GM12878 (cell line): Measurements from ENCODE around the gene MAP1LC3B. TPM values are rescaled to one million over a fixed set of nuclear protein-coding genes. Genes with fewer than 3 reads are reported as not detected.

Experiments used
- ATAC-seq: fragments of 200-7000 bp; cut with Tn5 transposase; 3 replicates; pipeline ENCODE4 v1.9.1; 2020; ENCODE audit warnings: mild to moderate bottlenecking, moderate library complexity
- BruUV-seq: library from RNA; stranded (reverse); fragments of 400-500 nt; replicated peaks from 2 replicates; lab custom pipeline; 2021; lab: Mats Ljungman, UMichigan
- CTCF ChIA-PET: fragments of 300-600 bp; sonication (Branson Sonifier 250); formaldehyde crosslinking; extraction: SDS; loops from one replicate; lab custom pipeline; 2021; ENCODE audit warnings: inconsistent platforms; lab: Yijun Ruan, JAX
- POLR2A ChIA-PET: fragments of 350-600 bp; formaldehyde crosslinking; extraction: SDS; loops from one replicate; lab custom pipeline; 2021; ENCODE audit warnings: inconsistent platforms; lab: Charles Lee
- RAD21 ChIA-PET: fragments of 300-600 bp; sonication (Branson Sonifier 250); formaldehyde crosslinking; loops from one replicate; lab custom pipeline; 2023; ENCODE audit warnings: antibody characterized with exemption; ENCODE audit not compliant: unreplicated experiment; lab: Charles Lee
- SMC1A ChIA-PET: fragments of 300-600 bp; sonication (Branson Sonifier 250); formaldehyde crosslinking; loops from one replicate; lab custom pipeline; 2023; ENCODE audit not compliant: unreplicated experiment, uncharacterized antibody; lab: Charles Lee
- DNase-seq: peaks from one replicate; pipeline ENCODE4 v3.0.0-alpha.2; 2011; ENCODE audit warnings: low read depth, low spot score
- FAIRE-seq: peaks from 3 replicates; lab custom pipeline; 2011; peaks lifted over from hg19 to GRCh38; lab: Jason Lieb, UNC
- H2AFZ ChIP-seq: 2 replicates; pipeline ENCODE4 v1.6.0; 2011; ENCODE audit warnings: low read depth, low read length, control low read depth; ENCODE audit not compliant: control insufficient read depth
- H3K27ac ChIP-seq: 2 replicates; pipeline ENCODE4 v1.5.1; 2011; ENCODE audit warnings: control low read depth; ENCODE audit not compliant: control insufficient read depth, insufficient read depth
- H3K27me3 ChIP-seq, 2 experiments: replicated peaks in 1 of 2; 2 replicates each; pipeline versions ENCODE4 v1.6.0 to v1.6.1; 2011; ENCODE audit warnings: low read length in 1 of 2; ENCODE audit not compliant: control insufficient read depth in 2 of 2, insufficient read depth in 2 of 2
- H3K36me3 ChIP-seq, 2 experiments: 2 replicates each; pipeline ENCODE4 v1.5.1; 2011; ENCODE audit warnings: low read length in 1 of 2; ENCODE audit not compliant: control insufficient read depth in 2 of 2, insufficient read depth in 2 of 2
- H3K4me1 ChIP-seq: 2 replicates; pipeline ENCODE4 v1.6.1; 2011; ENCODE audit warnings: mild to moderate bottlenecking, low read length, moderate library complexity, mixed read lengths; ENCODE audit not compliant: control insufficient read depth, insufficient read depth
- H3K4me2 ChIP-seq: 2 replicates; pipeline ENCODE4 v1.6.0; 2011; ENCODE audit warnings: control low read depth; ENCODE audit not compliant: control insufficient read depth, insufficient read depth
- H3K4me3 ChIP-seq: fragments of 200-600 bp; sonication (generic); 2 replicates; pipeline ENCODE4 v1.5.1; 2016
- H3K79me2 ChIP-seq: 2 replicates; pipeline ENCODE4 v1.6.0; 2011; ENCODE audit warnings: low read length; ENCODE audit not compliant: control insufficient read depth, insufficient read depth
- H3K9ac ChIP-seq: 2 replicates; pipeline ENCODE4 v1.8.0; 2011; ENCODE audit warnings: low read length, control low read depth, mixed read lengths; ENCODE audit not compliant: control insufficient read depth, insufficient read depth
- H3K9me3 ChIP-seq: replicated peaks from 3 replicates; pipeline ENCODE4 v1.5.1; 2011; ENCODE audit warnings: mild to moderate bottlenecking, low read length; ENCODE audit not compliant: control insufficient read depth, insufficient read depth
- H4K20me1 ChIP-seq: 2 replicates; pipeline ENCODE4 v1.6.0; 2011; ENCODE audit not compliant: control insufficient read depth, insufficient read depth
- BACH1 ChIP-seq: fragments of 450-650 bp; IDR thresholded peaks from 2 replicates; pipeline ENCODE4 v1.6.1; 2017; ENCODE audit warnings: mild to moderate bottlenecking, borderline replicate concordance
- NFIC ChIP-seq: IDR thresholded peaks from 2 replicates; pipeline ENCODE4 v1.6.1; 2012; ENCODE audit warnings: low read depth, mild to moderate bottlenecking, inconsistent platforms, low read length, moderate library complexity
- RBBP5 ChIP-seq: fragments of 200-600 bp; sonication (generic); conservative IDR thresholded peaks from 2 replicates; pipeline ENCODE4 v1.6.1; 2016
- SIN3A ChIP-seq: IDR thresholded peaks from 2 replicates; pipeline ENCODE4 v1.6.1; 2012; ENCODE audit warnings: low read depth, low read length, improper control_type of control experiment
- SIX5 ChIP-seq: IDR thresholded peaks from 2 replicates; pipeline ENCODE4 v1.6.1; 2011; ENCODE audit warnings: mild to moderate bottlenecking, low read depth, low read length, moderate library complexity; ENCODE audit not compliant: severe bottlenecking
- SRF ChIP-seq, 2 experiments: IDR thresholded peaks; 2 replicates each; pipeline ENCODE4 v1.6.1; 2011; ENCODE audit warnings: low read depth in 2 of 2, low read length in 2 of 2, mild to moderate bottlenecking in 1 of 2, moderate library complexity in 1 of 2
- STAT3 ChIP-seq: IDR thresholded peaks from 2 replicates; pipeline ENCODE4 v1.6.1; 2011; ENCODE audit warnings: low read depth, low read length, improper control_type of control experiment
- ZSCAN29 ChIP-seq: fragments of 450-650 bp; IDR thresholded peaks from 2 replicates; pipeline ENCODE4 v1.6.1; 2017; ENCODE audit warnings: mild to moderate bottlenecking, moderate library complexity
- ZZZ3 ChIP-seq: IDR thresholded peaks from 2 replicates; pipeline ENCODE4 v1.6.1; 2011; ENCODE audit warnings: low read depth; ENCODE audit not compliant: control insufficient read depth, insufficient read length
- WGBS: methylation state at CpG from one replicate; pipeline ENCODE4 v1.1.6; 2016; ENCODE audit warnings: low lambda C conversion rate; ENCODE audit not compliant: insufficient replicate concordance, insufficient coverage; ENCODE audit errors: missing lambda C conversion rate; 5-methylcytosine and 5-hydroxymethylcytosine counted together
- in situ Hi-C: fragments of 300-500 bp; cut with MboI; formaldehyde crosslinking; loops from 9 replicates; pipeline ENCODE4 v1.14.3; 2018; ENCODE audit warnings: mixed read lengths
- intact Hi-C: fragments of 100-400 bp; cut with micrococcal nuclease; formaldehyde crosslinking; loops from one replicate; pipeline ENCODE4 v1.14.2; 2022; ENCODE audit not compliant: unreplicated experiment
- polyA plus RNA-seq, 11 experiments: library from polyadenylated mRNA; depleted of rRNA in 4 of 11; unstranded in 6 of 11; stranded (reverse) in 5 of 11; fragments of >200 nt; fragmentation: Nextera tagmentation in 4 of 11; fragmentation: Illumina TruSeq in 1 of 11; extraction: Ambion mirVana in 4 of 11; extraction: Trizol in 1 of 11; gene quantifications; 1 replicate in 1 of 11; 2 replicates in 10 of 11; pipeline versions ENCODE4 v1.2.1 to v1.2.3, GENCODE V29; 2011 to 2016; ENCODE audit warnings: inconsistent platforms in 2 of 11, missing spikeins in 2 of 11, low read depth in 1 of 11
- total RNA-seq, 4 experiments: library from RNA; depleted of rRNA in 3 of 4; stranded (reverse); fragments of >200 nt in 3 of 4; fragmentation: Illumina TruSeq in 1 of 4; extraction: Trizol in 1 of 4; gene quantifications; 2 replicates each; pipeline versions ENCODE4 v1.2.1 to v1.2.3, GENCODE V29; 2013 to 2021
- TF ChIP-seq, protein P1 (sequence below): IDR thresholded peaks from 2 replicates; pipeline ENCODE4 v1.6.1; 2011; ENCODE audit warnings: borderline replicate concordance, low read depth, mild to moderate bottlenecking, moderate library complexity, low read length; ENCODE audit not compliant: insufficient read depth, poor library complexity, severe bottlenecking
- TF ChIP-seq, protein P2 (sequence below): fragments of 450-650 bp; IDR thresholded peaks from 2 replicates; pipeline ENCODE4 v1.6.1; 2017; ENCODE audit warnings: borderline replicate concordance
- TF ChIP-seq, protein P3 (sequence below): fragments of 450-650 bp; IDR thresholded peaks from 2 replicates; pipeline ENCODE4 v1.6.1; 2017; ENCODE audit warnings: low read depth, mild to moderate bottlenecking, moderate library complexity

The MAP1LC3B gene
- total and polyA plus RNA-seq, 10 of the 15 experiments (the other 5 are each of a cell fraction or from before 2014, with no cell fraction given) = 6.1 to 42.8 (median 13.7) TPM

- ATAC-seq (no peak), FAIRE-seq (no peak), DNase-seq (no peak)
- intact Hi-C loops = no loop called here
- TF ChIP-seq SIN3A (no peak), SRF (IDR thresholded peaks at IDR 0.05; ENCODE audit: low read depth in 2 of 2, low read length in 2 of 2) (no peak), STAT3 (no peak), ZSCAN29 (no peak), NFIC (no peak), ZZZ3 (no peak), SIX5 (no peak), BACH1 (no peak), RBBP5 (no peak)
- TF ChIP-seq, protein P1, sequence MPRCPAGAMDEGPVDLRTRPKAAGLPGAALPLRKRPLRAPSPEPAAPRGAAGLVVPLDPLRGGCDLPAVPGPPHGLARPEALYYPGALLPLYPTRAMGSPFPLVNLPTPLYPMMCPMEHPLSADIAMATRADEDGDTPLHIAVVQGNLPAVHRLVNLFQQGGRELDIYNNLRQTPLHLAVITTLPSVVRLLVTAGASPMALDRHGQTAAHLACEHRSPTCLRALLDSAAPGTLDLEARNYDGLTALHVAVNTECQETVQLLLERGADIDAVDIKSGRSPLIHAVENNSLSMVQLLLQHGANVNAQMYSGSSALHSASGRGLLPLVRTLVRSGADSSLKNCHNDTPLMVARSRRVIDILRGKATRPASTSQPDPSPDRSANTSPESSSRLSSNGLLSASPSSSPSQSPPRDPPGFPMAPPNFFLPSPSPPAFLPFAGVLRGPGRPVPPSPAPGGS = no peak
- TF ChIP-seq, protein P2, sequence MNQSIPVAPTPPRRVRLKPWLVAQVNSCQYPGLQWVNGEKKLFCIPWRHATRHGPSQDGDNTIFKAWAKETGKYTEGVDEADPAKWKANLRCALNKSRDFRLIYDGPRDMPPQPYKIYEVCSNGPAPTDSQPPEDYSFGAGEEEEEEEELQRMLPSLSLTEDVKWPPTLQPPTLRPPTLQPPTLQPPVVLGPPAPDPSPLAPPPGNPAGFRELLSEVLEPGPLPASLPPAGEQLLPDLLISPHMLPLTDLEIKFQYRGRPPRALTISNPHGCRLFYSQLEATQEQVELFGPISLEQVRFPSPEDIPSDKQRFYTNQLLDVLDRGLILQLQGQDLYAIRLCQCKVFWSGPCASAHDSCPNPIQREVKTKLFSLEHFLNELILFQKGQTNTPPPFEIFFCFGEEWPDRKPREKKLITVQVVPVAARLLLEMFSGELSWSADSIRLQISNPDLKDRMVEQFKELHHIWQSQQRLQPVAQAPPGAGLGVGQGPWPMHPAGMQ = no peak
- TF ChIP-seq, protein P3, sequence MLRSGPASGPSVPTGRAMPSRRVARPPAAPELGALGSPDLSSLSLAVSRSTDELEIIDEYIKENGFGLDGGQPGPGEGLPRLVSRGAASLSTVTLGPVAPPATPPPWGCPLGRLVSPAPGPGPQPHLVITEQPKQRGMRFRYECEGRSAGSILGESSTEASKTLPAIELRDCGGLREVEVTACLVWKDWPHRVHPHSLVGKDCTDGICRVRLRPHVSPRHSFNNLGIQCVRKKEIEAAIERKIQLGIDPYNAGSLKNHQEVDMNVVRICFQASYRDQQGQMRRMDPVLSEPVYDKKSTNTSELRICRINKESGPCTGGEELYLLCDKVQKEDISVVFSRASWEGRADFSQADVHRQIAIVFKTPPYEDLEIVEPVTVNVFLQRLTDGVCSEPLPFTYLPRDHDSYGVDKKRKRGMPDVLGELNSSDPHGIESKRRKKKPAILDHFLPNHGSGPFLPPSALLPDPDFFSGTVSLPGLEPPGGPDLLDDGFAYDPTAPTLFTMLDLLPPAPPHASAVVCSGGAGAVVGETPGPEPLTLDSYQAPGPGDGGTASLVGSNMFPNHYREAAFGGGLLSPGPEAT = no peak
- WGBS = 70% methylated on average over 10 of the region's 10 CpGs
- no peak overlapping the region for H3K4me3 ChIP-seq
- no peak overlapping the region for H3K27ac ChIP-seq
- H3K9ac ChIP-seq = no peak overlapping the region
- H3K27me3 ChIP-seq = peaks cover 0 to 4% of the 10 kb centered on the region in 2 experiments; a peak in 3 of 4 replicates
- no peaks in the 10 kb centered on the region for H3K79me2 ChIP-seq
- H4K20me1 ChIP-seq = no peaks in the 10 kb centered on the region
- H3K4me2 ChIP-seq = no peak overlapping the region
- no TSS peak for BruUV-seq
- ChIA-PET POLR2A (no interaction called here), SMC1A (no interaction called here), CTCF (no interaction called here), RAD21 (no interaction called here)
- no peaks in the 10 kb centered on the region for H3K36me3 ChIP-seq
- in situ Hi-C loops = no loop called here
- H3K4me1 ChIP-seq = no peaks in the 10 kb centered on the region
- no peaks in the 10 kb centered on the region; the same call in 2 of the 3 replicates for H3K9me3 ChIP-seq
- no peak overlapping the region for H2AFZ ChIP-seq
These were observed 47.8 kb downstream of the MAP1LC3B start for GRCh38 chr16:87439926-87440325.
